Activated T-helper 1 cell treated with anti-CD3 and anti-CD28 coated beads, Interleukin-12 subunit alpha, Interleukin-12 subunit beta, Interleukin-2, Interleukin-4 antibody, amounts not matched to agents 30 ng/mL and 10 ng/mL and 1 ng/mL, durations not matched to agents 14 hours and 24 hours and 36 hours (primary cell): Measurements from ENCODE around the gene COL8A2. TPM values are rescaled to one million over a fixed set of nuclear protein-coding genes. Genes with fewer than 3 reads are reported as not detected.

Experiments used
- DNase-seq: peaks from one replicate; pipeline ENCODE4 v3.0.0; 2021; ENCODE audit warnings: low spot score
- H3K27ac Mint-ChIP-seq: one replicate; pipeline ENCODE4 v1.8.0; 2021; ENCODE audit warnings: mild to moderate bottlenecking, mixed read lengths
- H3K27me3 Mint-ChIP-seq: one replicate; pipeline ENCODE4 v1.8.0; 2022; ENCODE audit warnings: mild to moderate bottlenecking, moderate library complexity, mixed read lengths; ENCODE audit not compliant: insufficient read depth
- H3K36me3 Mint-ChIP-seq: one replicate; pipeline ENCODE4 v1.8.0; 2021; ENCODE audit warnings: low read depth, mixed read lengths
- H3K4me1 Mint-ChIP-seq: one replicate; pipeline ENCODE4 v1.8.0; 2021; ENCODE audit warnings: low read depth, mixed read lengths
- H3K4me3 Mint-ChIP-seq: one replicate; pipeline ENCODE4 v1.8.0; 2021; ENCODE audit warnings: mild to moderate bottlenecking, moderate library complexity, mixed read lengths
- H3K9me3 Mint-ChIP-seq: one replicate; pipeline ENCODE4 v1.8.0; 2021; ENCODE audit warnings: mixed read lengths
- intact Hi-C: fragments of 100-400 bp; cut with micrococcal nuclease; formaldehyde crosslinking; loops from one replicate; pipeline ENCODE4 v1.15.1; 2024
- total RNA-seq: library from RNA; stranded (reverse); gene quantifications from 2 replicates; pipeline ENCODE4 v1.2.3, GENCODE V29; 2022

The COL8A2 gene
- total RNA-seq, 1 donor from 2014 or later, result 0.08 TPM

- H3K4me1 Mint-ChIP-seq, result peaks cover 6% of the 10 kb centered on the region
- H3K36me3 Mint-ChIP-seq, result no peaks in the 10 kb centered on the region
- no peaks in the 10 kb centered on the region for H3K9me3 Mint-ChIP-seq
- DNase-seq, result no peak
- H3K4me3 Mint-ChIP-seq, result no peak overlapping the region
- peaks cover 32% of the 10 kb centered on the region for H3K27me3 Mint-ChIP-seq
- no peak overlapping the region for H3K27ac Mint-ChIP-seq
- intact Hi-C loops, result no loop called here
Measured at GRCh38 chr1:36126005-36126716, 1.1 kb upstream of the COL8A2 start.

- no peak overlapping the region for H3K4me3 Mint-ChIP-seq
- no peaks in the 10 kb centered on the region for H3K36me3 Mint-ChIP-seq
- H3K27me3 Mint-ChIP-seq, result peaks cover 32% of the 10 kb centered on the region
- H3K4me1 Mint-ChIP-seq, result peaks cover 6% of the 10 kb centered on the region
- H3K9me3 Mint-ChIP-seq, result no peaks in the 10 kb centered on the region
- intact Hi-C loops, result no loop called here
- DNase-seq, result no peak
- no peak overlapping the region for H3K27ac Mint-ChIP-seq
Measured at GRCh38 chr1:36124404-36125128, 456 bp downstream of the COL8A2 start.

GRCh38 chr1:36123356-36123755 lies 1.7 kb downstream of the COL8A2 start:
- intact Hi-C loops, result no loop called here
- Mint-ChIP-seq H3K4me3 (no peak overlapping the region), H3K36me3 (no peaks in the 10 kb centered on the region), H3K4me1 (peaks cover 6% of the 10 kb centered on the region), H3K27me3 (peaks cover 29% of the 10 kb centered on the region), H3K27ac (no peak overlapping the region), H3K9me3 (no peaks in the 10 kb centered on the region)
- DNase-seq, result no peak

- DNase-seq, result no peak
- Mint-ChIP-seq H3K27ac (no peak overlapping the region), H3K4me3 (no peak overlapping the region), H3K9me3 (no peaks in the 10 kb centered on the region), H3K36me3 (no peaks in the 10 kb centered on the region), H3K4me1 (peaks cover 6% of the 10 kb centered on the region), H3K27me3 (peaks cover 29% of the 10 kb centered on the region)
- intact Hi-C loops, result no loop called here
Measured at GRCh38 chr1:36122062-36123030, 2.7 kb downstream of the COL8A2 start.

- DNase-seq, result no peak
- intact Hi-C loops, result no loop called here
- H3K4me1 Mint-ChIP-seq, result peaks cover 6% of the 10 kb centered on the region
- H3K27ac Mint-ChIP-seq, result no peak overlapping the region
- peaks cover 19% of the 10 kb centered on the region for H3K27me3 Mint-ChIP-seq
- H3K36me3 Mint-ChIP-seq, result no peaks in the 10 kb centered on the region
- H3K4me3 Mint-ChIP-seq, result no peak overlapping the region
- no peaks in the 10 kb centered on the region for H3K9me3 Mint-ChIP-seq
Measured at GRCh38 chr1:36119456-36119855, 5.6 kb downstream of the COL8A2 start.

- Mint-ChIP-seq H3K27me3 (peaks cover 12% of the 10 kb centered on the region), H3K4me3 (no peak overlapping the region), H3K4me1 (peaks cover 5% of the 10 kb centered on the region), H3K27ac (no peak overlapping the region), H3K36me3 (no peaks in the 10 kb centered on the region), H3K9me3 (no peaks in the 10 kb centered on the region)
- intact Hi-C loops, result no loop called here
- DNase-seq, result no peak
Measured at GRCh38 chr1:36118447-36119204, 6.4 kb downstream of the COL8A2 start.

GRCh38 chr1:36116901-36117300 lies 8.1 kb downstream of the COL8A2 start:
- no peaks in the 10 kb centered on the region for H3K4me1 Mint-ChIP-seq

GRCh38 chr1:36115931-36116330 lies 9.1 kb downstream of the COL8A2 start:
- no peak overlapping the region for H3K27ac Mint-ChIP-seq
- intact Hi-C loops, result no loop called here
- peaks cover 7% of the 10 kb centered on the region for H3K27me3 Mint-ChIP-seq

More at GRCh38 chr1:36116901-36117300, 8.1 kb downstream of the COL8A2 start:
- no peak overlapping the region for H3K27ac Mint-ChIP-seq
- intact Hi-C loops, result no loop called here
- H3K36me3 Mint-ChIP-seq, result no peaks in the 10 kb centered on the region
- H3K27me3 Mint-ChIP-seq, result peaks cover 7% of the 10 kb centered on the region
- no peak overlapping the region for H3K4me3 Mint-ChIP-seq
- no peak for DNase-seq
- no peaks in the 10 kb centered on the region for H3K9me3 Mint-ChIP-seq

GRCh38 chr1:36115200-36115669 lies 9.8 kb downstream of the COL8A2 start:
- Mint-ChIP-seq H3K9me3 (no peaks in the 10 kb centered on the region), H3K4me1 (peaks cover 7% of the 10 kb centered on the region), H3K4me3 (no peak overlapping the region), H3K27me3 (peaks cover 7% of the 10 kb centered on the region), H3K36me3 (no peaks in the 10 kb centered on the region), H3K27ac (no peak overlapping the region)
- intact Hi-C loops, result no loop called here
- DNase-seq, result no peak

More at GRCh38 chr1:36115931-36116330, 9.1 kb downstream of the COL8A2 start:
- no peaks in the 10 kb centered on the region for H3K9me3 Mint-ChIP-seq
- peaks cover 7% of the 10 kb centered on the region for H3K4me1 Mint-ChIP-seq
- no peak for DNase-seq
- H3K4me3 Mint-ChIP-seq, result no peak overlapping the region
- H3K36me3 Mint-ChIP-seq, result no peaks in the 10 kb centered on the region

GRCh38 chr1:36114371-36114770 lies 10.7 kb downstream of the COL8A2 start:
- intact Hi-C loops, result no loop called here

GRCh38 chr1:36112823-36113222 lies 12.2 kb downstream of the COL8A2 start:
- no peak overlapping the region for H3K4me3 Mint-ChIP-seq
- H3K9me3 Mint-ChIP-seq, result no peaks in the 10 kb centered on the region
- no peak for DNase-seq
- peaks cover 12% of the 10 kb centered on the region for H3K4me1 Mint-ChIP-seq
- H3K36me3 Mint-ChIP-seq, result no peaks in the 10 kb centered on the region
- H3K27me3 Mint-ChIP-seq, result peaks cover 8% of the 10 kb centered on the region
- intact Hi-C loops, result no loop called here
- no peak overlapping the region for H3K27ac Mint-ChIP-seq

More at GRCh38 chr1:36114371-36114770, 10.7 kb downstream of the COL8A2 start:
- peaks cover 7% of the 10 kb centered on the region for H3K4me1 Mint-ChIP-seq
- DNase-seq, result no peak
- H3K4me3 Mint-ChIP-seq, result no peak overlapping the region
- no peaks in the 10 kb centered on the region for H3K9me3 Mint-ChIP-seq
- no peaks in the 10 kb centered on the region for H3K36me3 Mint-ChIP-seq
- peaks cover 7% of the 10 kb centered on the region for H3K27me3 Mint-ChIP-seq
- H3K27ac Mint-ChIP-seq, result no peak overlapping the region

GRCh38 chr1:36111151-36111550 lies 13.9 kb downstream of the COL8A2 start:
- Mint-ChIP-seq H3K27ac (no peak overlapping the region), H3K4me1 (peaks cover 12% of the 10 kb centered on the region), H3K36me3 (no peaks in the 10 kb centered on the region), H3K9me3 (no peaks in the 10 kb centered on the region), H3K4me3 (no peak overlapping the region), H3K27me3 (peaks cover 8% of the 10 kb centered on the region)
- no peak for DNase-seq
- intact Hi-C loops, result no loop called here
